SK-N-SH treated with all-trans-retinoic acid at 6 μM for 48 hours (cell line): ENCODE measurements around the gene ANKS1A.

Experiments
- ESRRG ChIP-seq: fragments of 250-450 bp; sonication (Bioruptor Pico); IDR thresholded peaks from 2 replicates; pipeline ENCODE4 v1.6.1; 2021; ENCODE audit warnings: mild to moderate bottlenecking
- ISL1 ChIP-seq: fragments of 250-450 bp; sonication (Bioruptor Pico); IDR thresholded peaks from 2 replicates; pipeline ENCODE4 v2.1.2; 2022; ENCODE audit warnings: mild to moderate bottlenecking, moderate library complexity
- PATZ1 ChIP-seq: fragments of 250-450 bp; sonication (Bioruptor Pico); IDR thresholded peaks from 2 replicates; pipeline ENCODE4 v1.8.0; 2020; ENCODE audit warnings: mild to moderate bottlenecking, moderate library complexity, borderline replicate concordance
- RARB ChIP-seq: fragments of 250-450 bp; sonication (Bioruptor Pico); IDR thresholded peaks from 2 replicates; pipeline ENCODE4 v1.8.0; 2021; ENCODE audit warnings: mild to moderate bottlenecking, moderate library complexity
- TSHZ2 ChIP-seq: fragments of 250-450 bp; sonication (Bioruptor Pico); IDR thresholded peaks from 2 replicates; pipeline ENCODE4 v1.5.0; 2020; ENCODE audit warnings: mild to moderate bottlenecking, moderate library complexity
- ZFP3 ChIP-seq: fragments of 250-450 bp; sonication (Bioruptor Pico); IDR thresholded peaks from 2 replicates; pipeline ENCODE4 v1.5.0; 2020; ENCODE audit warnings: mild to moderate bottlenecking, moderate library complexity
- ZFP30 ChIP-seq: fragments of 450-650 bp; formaldehyde crosslinking; IDR thresholded peaks from 2 replicates; pipeline ENCODE4 v1.5.0; 2022; ENCODE audit warnings: mild to moderate bottlenecking, moderate library complexity
- ZNF8 ChIP-seq: fragments of 450-650 bp; formaldehyde crosslinking; IDR thresholded peaks from 2 replicates; pipeline ENCODE4 v1.5.0; 2020; ENCODE audit warnings: mild to moderate bottlenecking, moderate library complexity

GRCh38 chr6:35086282-35086632, 197.2 kb downstream of the ANKS1A start:
- no peak for TF ChIP-seq TSHZ2 (CRISPR knock-in tag)
- no peak for TF ChIP-seq ZFP3 (CRISPR knock-in tag)
- TF ChIP-seq ZFP30: no peak
- TF ChIP-seq RARB: no peak
- no peak for TF ChIP-seq ESRRG
- no peak for TF ChIP-seq ISL1 (CRISPR knock-in tag)
- TF ChIP-seq ZNF8 (CRISPR knock-in tag): no peak
- TF ChIP-seq PATZ1 (CRISPR knock-in tag): no peak
